ENCODE results near the gene TMEM213.

- TF ChIP-seq REST (IDR thresholded peaks at IDR 0.05; ENCODE audit: low read depth) (no peak), CEBPB (IDR thresholded peaks at IDR 0.05) (no peak), YY1 (IDR thresholded peaks at IDR 0.05; ENCODE audit: low read depth) (no peak), EP300 (IDR thresholded peaks at IDR 0.05; ENCODE audit: borderline replicate concordance) (no peak), RAD21 (IDR thresholded peaks at IDR 0.05; ENCODE audit: low read depth) (no peak), NFIC (IDR thresholded peaks at IDR 0.05) (no peak), CREB1 (IDR thresholded peaks at IDR 0.05; ENCODE audit: low read depth) (no peak), ZBTB7A (IDR thresholded peaks at IDR 0.05; ENCODE audit: low read depth) (no peak), TAF1 (IDR thresholded peaks at IDR 0.05; ENCODE audit: low read depth) (no peak), MAX (IDR thresholded peaks at IDR 0.05) (no peak), FOXM1 (IDR thresholded peaks at IDR 0.05; ENCODE audit: borderline replicate concordance, low read depth) (no peak)
Measured at GRCh38 chr7:138755331-138755747, 42.5 kb upstream of the TMEM213 start.
